Activated naive CD8-positive, alpha-beta T cell treated with anti-CD3 and anti-CD28 coated beads, Interleukin-2, amount 50 U/mL, for 16 hours (primary cell): ENCODE results near the gene MEA1.

Experiments
- DNase-seq: peaks from one replicate; pipeline ENCODE4 v3.0.0-alpha.2; 2020; ENCODE audit warnings: low read depth, low spot score

Gene MEA1

GRCh38 chr6:43038727-43039126, 25.0 kb upstream of the MEA1 start:
- no peak for DNase-seq

- no peak for DNase-seq
Measured at GRCh38 chr6:43037706-43038105, 24.0 kb upstream of the MEA1 start.

- DNase-seq: no peak
Measured at GRCh38 chr6:43037197-43037596, 23.5 kb upstream of the MEA1 start.

- DNase-seq: no peak
Measured at GRCh38 chr6:43036712-43037111, 23.0 kb upstream of the MEA1 start.

GRCh38 chr6:43035495-43036194, 21.9 kb upstream of the MEA1 start:
- DNase-seq: no peak

- DNase-seq: no peak
Measured at GRCh38 chr6:43034190-43034525, 20.4 kb upstream of the MEA1 start.

- DNase-seq: no peak
Measured at GRCh38 chr6:43033496-43034189, 19.9 kb upstream of the MEA1 start.

- no peak for DNase-seq
Measured at GRCh38 chr6:43032326-43032725, 18.6 kb upstream of the MEA1 start.

GRCh38 chr6:43029120-43029519, 15.4 kb upstream of the MEA1 start:
- no peak for DNase-seq

GRCh38 chr6:43026365-43026764, 12.6 kb upstream of the MEA1 start:
- no peak for DNase-seq

- DNase-seq: no peak
Measured at GRCh38 chr6:43024436-43024835, 10.7 kb upstream of the MEA1 start.

- DNase-seq: peak; percentile 47
Measured at GRCh38 chr6:43021270-43022047, 7.7 kb upstream of the MEA1 start, which contains the start of gene RRP36. Gene RRP36, plus strand, starts transcription at chr6:43021623. Its CDS starts 32 bp downstream, at chr6:43021655.

- DNase-seq: no peak
Measured at GRCh38 chr6:43020847-43021246, 7.1 kb upstream of the MEA1 start.

- no peak for DNase-seq
Measured at GRCh38 chr6:43020052-43020705, 6.4 kb upstream of the MEA1 start.

- DNase-seq: no peak
Measured at GRCh38 chr6:43019152-43019551, 5.4 kb upstream of the MEA1 start.

- no peak for DNase-seq
Measured at GRCh38 chr6:43016943-43017334, 3.2 kb upstream of the MEA1 start.

- DNase-seq: no peak
Measured at GRCh38 chr6:43016176-43016942, 2.6 kb upstream of the MEA1 start.

- no peak for DNase-seq
Measured at GRCh38 chr6:43014434-43014909, 726 bp upstream of the MEA1 start.

GRCh38 chr6:43013097-43013842, 476 bp downstream of the MEA1 start:
- DNase-seq: no peak

GRCh38 chr6:43012364-43012763, 1.4 kb downstream of the MEA1 start:
- DNase-seq: no peak

- no peak for DNase-seq
Measured at GRCh38 chr6:43011207-43011606, 2.5 kb downstream of the MEA1 start.
